HS-27A (cell line): ENCODE measurements around the gene WDR93.
"Not testable (repeated sequence)": the region's sequence is repeated elsewhere in the genome, so short reads cannot be mapped to it uniquely, and the experiment has no call there.

Experiments
- DNase-seq: peaks from one replicate; pipeline ENCODE4 v3.0.0-alpha.2; 2012; ENCODE audit warnings: low read depth, missing footprints

WDR93 gene

GRCh38 chr15:89685995-89686394 lies 4.6 kb upstream of the WDR93 start:
- no peak for DNase-seq

- no peak for DNase-seq
These were observed 4.1 kb upstream of the WDR93 start for GRCh38 chr15:89686522-89686921.

GRCh38 chr15:89689930-89690275 lies 708 bp upstream of the WDR93 start:
- not testable (repeated sequence) for DNase-seq

- no peak for DNase-seq
These were observed 2.5 kb downstream of the WDR93 start for GRCh38 chr15:89693091-89693490.

GRCh38 chr15:89693696-89694095 lies 3.1 kb downstream of the WDR93 start:
- DNase-seq, result no peak

GRCh38 chr15:89695198-89695597 lies 4.6 kb downstream of the WDR93 start:
- no peak for DNase-seq

DNA sequence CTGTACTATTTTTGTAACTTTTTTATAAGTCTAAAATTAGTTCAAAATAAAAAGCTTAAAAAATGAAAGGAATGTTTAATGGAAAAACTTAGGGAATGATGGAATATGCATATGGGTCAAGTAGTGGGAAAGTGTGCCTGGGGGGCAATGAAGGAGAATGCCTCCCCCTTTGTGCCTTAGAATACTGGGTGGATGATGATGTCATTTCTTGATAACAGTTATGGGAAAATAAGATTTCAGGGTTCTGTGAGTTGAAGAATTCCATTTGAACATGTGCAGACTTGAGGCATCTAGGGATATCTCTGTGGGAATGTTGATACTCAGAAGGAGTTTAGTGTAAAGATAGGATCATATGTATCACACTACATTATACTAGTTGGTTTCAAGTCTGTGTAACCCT lies 13.8 kb downstream of the WDR93 start:
- DNase-seq, result no peak

DNA sequence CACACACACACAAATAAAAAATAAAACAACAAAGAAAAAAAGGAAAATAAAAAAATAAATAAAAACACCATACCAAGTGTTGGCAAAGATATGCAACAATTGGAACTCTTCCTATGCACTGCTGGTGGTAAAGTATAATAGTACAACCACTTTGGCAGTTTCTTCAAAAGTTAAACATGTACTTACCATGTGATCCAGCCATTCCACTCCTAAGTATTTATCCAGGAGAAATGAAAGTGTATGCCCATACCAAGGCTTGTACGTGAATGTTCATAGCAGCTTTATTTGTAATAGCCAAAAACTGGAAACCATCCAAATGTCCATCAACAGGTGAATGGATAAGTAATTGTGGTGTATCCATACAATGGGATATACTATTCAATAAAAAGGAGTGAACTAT lies 17.0 kb downstream of the WDR93 start:
- no peak for DNase-seq

DNA sequence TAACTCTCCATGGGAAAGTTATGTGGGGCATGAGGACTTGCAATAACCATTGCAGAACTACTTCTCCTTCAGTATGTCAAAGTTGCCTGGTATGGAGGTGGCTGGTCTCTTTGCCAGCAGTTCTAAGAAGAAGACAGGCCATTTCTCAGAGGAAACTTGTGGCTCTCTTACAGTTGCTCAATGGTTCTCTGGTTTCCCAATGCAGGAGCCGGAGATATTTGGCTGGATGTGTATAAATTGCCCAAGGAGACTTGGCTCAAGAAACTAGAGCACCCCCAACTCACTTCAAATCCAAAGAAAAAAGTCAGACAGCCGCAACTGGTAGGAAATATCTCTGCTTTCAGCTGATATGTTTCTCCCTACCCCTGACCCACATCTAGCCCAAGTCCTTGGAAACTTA lies 24.2 kb downstream of the WDR93 start:
- DNase-seq, result no peak

- no peak for DNase-seq
These were observed 32.4 kb downstream of the WDR93 start for GRCh38 chr15:89723031-89723430.

GRCh38 chr15:89724621-89725020 lies 34.0 kb downstream of the WDR93 start:
- no peak for DNase-seq

DNA sequence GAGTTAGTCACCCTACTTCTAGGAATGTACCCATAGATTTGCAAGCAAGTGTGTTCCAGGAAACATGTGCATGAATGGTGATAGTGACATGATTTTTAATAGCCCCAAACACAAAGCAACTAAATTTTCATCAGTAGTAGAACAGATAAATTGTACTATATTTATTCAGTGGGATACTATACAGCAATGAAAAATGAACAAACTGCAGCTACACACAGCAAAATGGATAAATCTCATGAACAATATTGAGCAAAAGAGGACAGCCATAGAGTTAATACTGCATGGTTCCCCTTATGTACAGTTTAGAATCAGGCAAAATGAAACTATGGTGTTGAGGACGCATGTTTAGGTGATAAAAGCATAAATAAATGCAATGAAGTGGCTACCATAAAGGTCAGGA lies 34.5 kb downstream of the WDR93 start:
- no peak for DNase-seq

DNA sequence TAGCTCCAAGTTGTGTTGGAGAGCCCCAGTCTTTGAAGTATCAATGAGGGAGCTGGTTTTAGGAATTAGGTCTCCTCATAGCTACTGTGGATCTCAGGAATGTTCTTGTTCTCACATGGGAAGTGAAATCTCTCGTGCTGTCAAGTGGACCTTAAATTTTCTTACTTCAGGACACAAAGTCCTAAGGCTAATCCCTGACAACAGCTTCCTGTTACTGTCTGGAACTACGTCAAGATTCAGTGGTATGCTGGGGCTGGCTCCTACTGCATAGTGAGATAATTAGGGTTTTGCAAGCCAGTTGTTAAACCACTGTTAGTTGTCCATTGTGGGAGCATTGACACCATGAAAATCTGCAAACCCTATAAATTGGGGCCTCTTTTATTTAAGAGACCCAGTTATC lies 37.6 kb downstream of the WDR93 start:
- no peak for DNase-seq

GRCh38 chr15:89731275-89731674 lies 40.7 kb downstream of the WDR93 start:
- DNase-seq, result no peak

DNA sequence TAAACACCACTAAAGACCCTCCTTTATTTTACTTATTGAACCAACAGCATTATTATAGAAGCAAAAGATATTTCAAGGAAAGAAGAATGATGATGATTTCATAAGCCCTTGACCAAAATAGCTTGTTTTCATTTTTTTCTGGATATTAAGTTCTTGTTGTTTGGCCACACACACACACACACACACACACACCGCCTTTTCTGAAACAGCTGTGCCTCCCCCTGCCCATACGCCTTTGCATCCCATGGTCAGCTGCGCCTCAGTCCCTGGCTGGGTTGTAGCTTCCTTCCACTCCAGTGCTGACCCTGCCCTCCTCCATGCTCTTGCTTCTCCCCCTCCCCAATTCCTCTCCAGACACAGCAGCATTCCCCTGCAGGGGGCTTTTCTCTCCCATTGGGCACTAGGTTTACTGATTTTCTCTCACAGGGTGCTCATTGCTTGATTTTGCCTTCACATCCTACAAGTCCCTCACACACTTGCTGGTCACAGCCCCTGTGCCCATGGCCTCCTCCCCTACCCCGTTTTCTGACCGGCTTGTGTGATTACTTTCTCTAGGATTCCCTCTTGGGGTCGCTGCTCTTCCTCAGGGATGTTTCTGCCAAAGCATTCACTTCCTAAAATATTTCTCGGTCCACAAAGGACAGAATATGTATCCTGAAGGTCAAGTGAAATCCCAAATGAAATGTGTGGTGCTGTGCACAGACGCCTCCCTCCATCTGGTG lies 42.0 kb downstream of the WDR93 start:
- no peak for DNase-seq

DNA sequence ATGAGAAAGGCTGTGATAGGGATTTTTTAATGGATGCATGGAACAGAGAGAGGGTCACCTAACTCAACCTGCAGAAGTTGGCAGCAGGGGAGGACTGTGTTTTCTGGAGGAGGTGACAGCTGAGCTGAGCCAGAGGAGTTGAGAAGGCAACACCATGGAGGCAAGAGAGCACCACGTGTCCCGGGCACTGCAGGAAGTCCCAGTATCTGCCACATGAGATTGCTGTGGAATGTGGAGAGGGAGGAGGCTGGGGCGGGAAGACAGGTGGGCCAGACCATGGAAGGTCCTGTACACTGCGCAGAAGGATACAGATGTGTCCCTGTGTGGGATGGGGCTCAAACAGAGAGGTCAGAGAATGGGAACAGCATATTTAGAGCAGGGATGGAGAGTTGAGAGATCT lies 45.2 kb downstream of the WDR93 start:
- no peak for DNase-seq

DNA sequence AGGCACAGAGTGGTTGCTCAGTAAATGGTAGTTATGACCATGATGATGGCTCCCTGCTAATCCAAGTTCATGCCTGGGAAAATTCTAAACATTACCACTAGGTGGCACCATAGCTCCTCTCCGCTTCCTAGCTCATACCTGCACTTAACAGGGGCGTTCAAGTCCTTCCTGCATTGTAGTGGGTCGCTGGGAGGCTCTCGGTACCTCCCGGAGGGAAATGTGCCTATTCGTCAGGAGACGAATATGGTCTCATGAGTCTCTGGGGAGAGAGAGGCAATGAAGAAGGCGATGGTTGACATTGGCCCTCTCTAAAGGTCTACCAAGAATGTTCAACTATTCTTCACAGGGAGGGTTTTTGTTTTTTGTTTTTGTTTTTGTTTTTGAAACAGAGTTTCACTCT lies 49.5 kb downstream of the WDR93 start:
- peak; percentile 61 for DNase-seq

- DNase-seq, result no peak
These were observed 52.4 kb downstream of the WDR93 start for GRCh38 chr15:89743011-89743410.

GRCh38 chr15:89743594-89743993 lies 53.0 kb downstream of the WDR93 start:
- no peak for DNase-seq

DNA sequence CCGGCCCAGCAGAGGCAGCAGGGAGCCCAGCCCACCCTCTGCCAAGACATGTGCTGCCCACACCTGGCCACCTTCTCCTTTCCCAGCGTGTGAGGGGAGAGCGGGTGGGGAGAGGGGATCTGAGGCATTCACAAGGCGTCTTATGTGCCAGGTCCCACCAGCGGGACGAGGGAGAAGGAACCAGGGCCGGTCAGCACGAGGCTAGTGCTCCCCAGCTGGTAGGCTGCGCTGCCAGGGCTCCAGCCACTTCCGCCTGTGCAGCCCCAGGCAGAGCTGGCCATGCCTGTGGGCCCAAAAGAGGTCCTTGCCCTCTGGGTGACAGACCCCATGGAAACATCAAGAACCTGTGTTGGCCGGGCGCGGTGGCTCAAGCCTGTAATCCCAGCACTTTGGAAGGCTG lies 54.5 kb downstream of the WDR93 start:
- no peak for DNase-seq

DNA sequence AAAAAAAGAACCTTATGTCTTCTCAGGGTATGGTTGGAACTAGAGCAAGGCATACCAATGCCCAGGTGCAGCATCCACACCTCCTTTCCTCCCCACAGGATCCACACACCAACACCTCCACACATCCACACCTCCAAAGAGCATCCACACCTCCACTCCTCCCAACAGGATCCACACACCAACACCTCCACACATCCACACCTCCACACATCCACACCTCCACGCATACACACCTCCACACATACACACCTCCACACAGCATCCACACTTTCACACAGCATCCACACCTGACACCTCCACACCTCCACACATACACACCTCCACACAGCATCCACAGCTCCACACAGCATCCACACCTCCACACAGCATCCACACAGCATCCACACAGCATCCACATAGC lies 55.2 kb downstream of the WDR93 start:
- DNase-seq, result no peak

GRCh38 chr15:89746386-89746780 lies 55.8 kb downstream of the WDR93 start:
- no peak for DNase-seq

GRCh38 chr15:89747708-89748682 lies 57.4 kb downstream of the WDR93 start:
- no peak for DNase-seq
